DND-41 (cell line): ENCODE measurements around the gene SEMA5A.

ENCODE experiments used
- ATAC-seq: fragments of 200-7000 bp; cut with Tn5 transposase; 3 replicates; pipeline ENCODE4 v1.9.1; 2021; ENCODE audit warnings: low read depth; ENCODE audit not compliant: insufficient read depth
- DNase-seq: peaks from one replicate; pipeline ENCODE4 v3.0.0-alpha.2; 2020
- H2AFZ ChIP-seq: 2 replicates; pipeline ENCODE4 v1.6.0; 2012; ENCODE audit warnings: low read depth, low read length
- H3K27ac ChIP-seq: 2 replicates; pipeline ENCODE4 v1.5.1; 2012; ENCODE audit warnings: low read length, inconsistent platforms
- H3K27me3 ChIP-seq: fragments of 200-600 bp; sonication (generic); 2 replicates; pipeline ENCODE4 v1.6.0; 2012; ENCODE audit warnings: low read length, mild to moderate bottlenecking, inconsistent platforms; ENCODE audit not compliant: insufficient read depth, poor library complexity
- H3K36me3 ChIP-seq: 2 replicates; pipeline ENCODE4 v1.5.1; 2012; ENCODE audit warnings: low read length, inconsistent platforms; ENCODE audit not compliant: insufficient read depth
- H3K4me1 ChIP-seq: 2 replicates; pipeline ENCODE4 v1.5.1; 2012; ENCODE audit warnings: mild to moderate bottlenecking, low read length; ENCODE audit not compliant: insufficient read depth
- H3K4me2 ChIP-seq: 2 replicates; pipeline ENCODE4 v1.6.0; 2012; ENCODE audit warnings: mild to moderate bottlenecking, moderate library complexity, low read length, inconsistent platforms; ENCODE audit not compliant: insufficient read depth
- H3K4me3 ChIP-seq, 2 experiments: fragments of 200-600 bp in 1 of 2; shearing (Covaris generic) in 1 of 2; 2 replicates each; pipeline ENCODE4 v1.5.1; 2012 to 2016; ENCODE audit warnings: inconsistent platforms in 2 of 2, low read length in 2 of 2, mild to moderate bottlenecking in 2 of 2, low read depth in 1 of 2, moderate library complexity in 1 of 2
- H3K79me2 ChIP-seq: 2 replicates; pipeline ENCODE4 v1.6.0; 2012; ENCODE audit warnings: low read length, inconsistent platforms; ENCODE audit not compliant: insufficient read depth
- H3K9ac ChIP-seq: 2 replicates; pipeline ENCODE4 v1.6.0; 2012; ENCODE audit warnings: low read depth, mild to moderate bottlenecking, inconsistent platforms, low read length, moderate library complexity
- H3K9me3 ChIP-seq: 2 replicates; pipeline ENCODE4 v1.5.1; 2012; ENCODE audit warnings: low read length, moderate library complexity, mild to moderate bottlenecking, inconsistent platforms; ENCODE audit not compliant: insufficient read depth, severe bottlenecking
- H4K20me1 ChIP-seq: 2 replicates; pipeline ENCODE4 v1.6.0; 2012; ENCODE audit warnings: low read length; ENCODE audit not compliant: insufficient read depth
- CTCF ChIP-seq: IDR thresholded peaks from 2 replicates; pipeline ENCODE4 v1.5.1; 2012; ENCODE audit warnings: borderline replicate concordance, low read length, moderate library complexity, mild to moderate bottlenecking; ENCODE audit not compliant: poor library complexity, severe bottlenecking; ENCODE audit errors: extremely low read depth
- EZH2 ChIP-seq: IDR thresholded peaks from 3 replicates; pipeline ENCODE4 v1.6.1; 2012; ENCODE audit warnings: borderline replicate concordance, low read depth, mild to moderate bottlenecking, moderate library complexity, low read length, inconsistent platforms; ENCODE audit not compliant: severe bottlenecking

Gene SEMA5A

GRCh38 chr5:9460885-9461645, 84.8 kb downstream of the SEMA5A start:
- DNase-seq: no peak
- ATAC-seq: no peak
- Histone ChIP-seq H3K27me3 (no peaks in the 10 kb centered on the region), H2AFZ (no peak overlapping the region), H4K20me1 (no peaks in the 10 kb centered on the region), H3K27ac (no peak overlapping the region), H3K36me3 (no peaks in the 10 kb centered on the region), H3K4me3 (no peak overlapping the region), H3K4me1 (no peaks in the 10 kb centered on the region), H3K79me2 (no peaks in the 10 kb centered on the region), H3K4me2 (no peak overlapping the region), H3K9ac (no peak overlapping the region), H3K9me3 (no peaks in the 10 kb centered on the region)
- TF ChIP-seq EZH2 (no peak), CTCF (no peak)

GRCh38 chr5:9456435-9457042, 89.3 kb downstream of the SEMA5A start:
- Histone ChIP-seq H2AFZ (no peak overlapping the region), H3K27me3 (no peaks in the 10 kb centered on the region), H3K4me3 (no peak overlapping the region), H3K79me2 (no peaks in the 10 kb centered on the region), H3K27ac (no peak overlapping the region), H3K4me1 (no peaks in the 10 kb centered on the region), H3K36me3 (no peaks in the 10 kb centered on the region), H4K20me1 (no peaks in the 10 kb centered on the region), H3K9me3 (no peaks in the 10 kb centered on the region), H3K4me2 (no peak overlapping the region), H3K9ac (no peak overlapping the region)
- no peak for ATAC-seq
- DNase-seq: no peak
- TF ChIP-seq CTCF (no peak), EZH2 (no peak)

- Histone ChIP-seq H3K9me3 (no peaks in the 10 kb centered on the region), H3K79me2 (no peaks in the 10 kb centered on the region), H4K20me1 (no peaks in the 10 kb centered on the region), H3K9ac (no peak overlapping the region), H3K4me2 (no peak overlapping the region), H3K4me3 (no peak overlapping the region), H3K4me1 (no peaks in the 10 kb centered on the region), H3K36me3 (no peaks in the 10 kb centered on the region), H2AFZ (no peak overlapping the region), H3K27ac (no peak overlapping the region), H3K27me3 (no peaks in the 10 kb centered on the region)
- ATAC-seq: no peak
- DNase-seq: no peak
- TF ChIP-seq EZH2 (no peak), CTCF (no peak)
Measured at GRCh38 chr5:9455826-9456434, 89.9 kb downstream of the SEMA5A start.
